Hepatocyte (in vitro differentiated cells): Measurements from ENCODE around the gene SLC10A3. TPM values are rescaled to one million over a fixed set of nuclear protein-coding genes. Genes with fewer than 3 reads are reported as not detected.

Experiments
- DNase-seq: peaks from one replicate; pipeline ENCODE4 v3.0.0-alpha.2; 2016; ENCODE audit warnings: low spot score
- H2AFZ ChIP-seq: fragments of 200-600 bp; sonication (generic); 2 replicates; pipeline ENCODE4 v1.6.0; 2016; ENCODE audit warnings: antibody characterized with exemption, mild to moderate bottlenecking
- H3K27ac ChIP-seq: fragments of 200-600 bp; sonication (generic); 2 replicates; pipeline ENCODE4 v1.5.1; 2016; ENCODE audit warnings: mild to moderate bottlenecking
- H3K27me3 ChIP-seq: fragments of 200-600 bp; sonication (generic); 2 replicates; pipeline ENCODE4 v1.6.1; 2016
- H3K36me3 ChIP-seq: fragments of 200-600 bp; sonication (generic); replicated peaks from 2 replicates; pipeline ENCODE4 v1.5.1; 2016; ENCODE audit warnings: low read depth; ENCODE audit not compliant: insufficient read depth
- H3K4me1 ChIP-seq: fragments of 200-600 bp; sonication (generic); 2 replicates; pipeline ENCODE4 v1.5.1; 2016; ENCODE audit warnings: mild to moderate bottlenecking, moderate library complexity; ENCODE audit not compliant: insufficient read depth
- H3K4me2 ChIP-seq: fragments of 200-600 bp; sonication (generic); 2 replicates; pipeline ENCODE4 v1.6.0; 2016
- H3K4me3 ChIP-seq: fragments of 200-600 bp; sonication (generic); 2 replicates; pipeline ENCODE4 v1.5.1; 2016; ENCODE audit warnings: mild to moderate bottlenecking
- H3K79me2 ChIP-seq: fragments of 200-600 bp; sonication (generic); 2 replicates; pipeline ENCODE4 v1.6.0; 2017; ENCODE audit warnings: mild to moderate bottlenecking
- H3K9me2 ChIP-seq: fragments of 200-600 bp; sonication (generic); replicated peaks from 2 replicates; pipeline ENCODE4 v1.6.0; 2017; ENCODE audit warnings: mild to moderate bottlenecking; ENCODE audit not compliant: insufficient read depth
- H3K9me3 ChIP-seq: fragments of 200-600 bp; sonication (generic); 2 replicates; pipeline ENCODE4 v1.5.1; 2016; ENCODE audit warnings: low read depth, mild to moderate bottlenecking
- H4K20me1 ChIP-seq: fragments of 200-600 bp; sonication (generic); 2 replicates; pipeline ENCODE4 v1.6.0; 2016; ENCODE audit warnings: mild to moderate bottlenecking; ENCODE audit not compliant: insufficient read depth, poor library complexity, severe bottlenecking
- EZH2 ChIP-seq: fragments of 200-600 bp; sonication (generic); IDR thresholded peaks from 2 replicates; pipeline ENCODE4 v1.6.1; 2016; ENCODE audit warnings: antibody characterized with exemption, mild to moderate bottlenecking, borderline replicate concordance
- EZH2phosphoT487 ChIP-seq: fragments of 200-600 bp; sonication (generic); IDR thresholded peaks from one replicate; pipeline ENCODE4 v1.6.1; 2018; ENCODE audit warnings: antibody characterized with exemption, mild to moderate bottlenecking, low read depth, moderate library complexity; ENCODE audit not compliant: unreplicated experiment, severe bottlenecking
- WGBS: methylation state at CpG from one replicate; pipeline ENCODE4 v1.1.6; 2016; ENCODE audit warnings: low lambda C conversion rate; ENCODE audit errors: missing lambda C conversion rate; 5-methylcytosine and 5-hydroxymethylcytosine counted together
- polyA plus RNA-seq: library from polyadenylated mRNA; unstranded; fragments of >200 nt; fragmentation: Nextera tagmentation; extraction: Ambion mirVana; gene quantifications from 2 replicates; pipeline ENCODE4 v1.2.1, GENCODE V29; 2016
- total RNA-seq: library from RNA; depleted of rRNA; stranded (reverse); fragments of >200 nt; gene quantifications from 2 replicates; pipeline ENCODE4 v1.2.3, GENCODE V29; 2014
- TF ChIP-seq, protein P1 (sequence below): fragments of 200-600 bp; sonication (generic); IDR thresholded peaks from 2 replicates; pipeline ENCODE4 v1.5.1; 2016; ENCODE audit warnings: antibody characterized with exemption, mild to moderate bottlenecking; ENCODE audit not compliant: poor library complexity

SLC10A3 gene
- total and polyA plus RNA-seq, 2 experiments from 2014 or later, result 28.8 to 48.3 TPM

DNA sequence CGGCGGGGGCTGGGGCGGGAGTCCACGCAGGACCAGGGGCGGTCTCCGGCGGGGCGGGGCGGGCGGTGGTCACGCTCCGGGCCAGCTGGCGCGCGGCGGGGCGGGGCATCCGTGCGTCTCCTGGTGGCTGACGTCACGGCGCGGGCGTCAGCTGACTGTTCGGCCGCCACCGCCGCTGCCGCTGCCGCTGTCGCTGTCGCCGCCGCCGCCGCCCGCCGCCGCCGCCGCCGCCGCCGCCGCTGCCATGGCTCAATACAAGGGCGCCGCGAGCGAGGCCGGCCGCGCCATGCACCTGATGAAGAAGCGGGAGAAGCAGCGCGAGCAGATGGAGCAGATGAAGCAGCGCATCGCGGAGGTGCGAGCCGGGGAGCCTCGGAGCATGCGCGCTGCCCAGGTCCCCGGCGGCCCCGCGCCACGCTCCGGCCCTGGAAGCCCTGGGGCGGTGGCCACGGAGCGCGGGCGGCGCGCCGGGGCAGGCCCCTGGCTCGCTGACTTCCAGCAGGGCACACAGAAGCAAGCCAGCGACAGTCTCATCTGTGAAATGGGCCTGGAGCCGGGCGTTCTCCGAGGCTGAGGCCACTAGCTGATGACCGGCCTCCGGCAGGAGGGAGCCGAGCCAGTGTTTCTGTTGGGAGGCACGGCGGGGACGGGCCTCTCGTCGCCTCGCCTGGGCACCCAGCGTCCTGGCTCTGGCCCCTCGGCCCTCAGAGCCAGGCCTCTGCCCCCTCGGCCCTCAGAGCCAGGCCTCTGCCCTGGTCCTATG lies 46.3 kb downstream of the SLC10A3 start, which contains the start of gene FAM50A:
Gene FAM50A, plus strand, starts transcription at position 150 of the 763 bp plus-strand sequence. Its CDS starts 95 bp downstream, at position 245.
- no peak within 1 kb of the TSS for H2AFZ ChIP-seq
- H3K4me1 ChIP-seq, result no peaks in the 10 kb centered on the region
- H3K27me3 ChIP-seq, result no peaks in the 10 kb centered on the region
- peak within 1 kb of the TSS; percentile 88 for H3K27ac ChIP-seq
- no peaks in the 10 kb centered on the region for H3K9me3 ChIP-seq
- 34% methylated on average over 37 of the region's 94 CpGs for WGBS
- peak within 1 kb of the TSS; percentile 87 for H3K4me2 ChIP-seq
- no peaks in the 10 kb centered on the region for H3K36me3 ChIP-seq
- peaks cover 20% of the 10 kb centered on the region for H3K79me2 ChIP-seq
- peak within 1 kb of the TSS; percentile 36 for H3K4me3 ChIP-seq
- TF ChIP-seq, protein P1, sequence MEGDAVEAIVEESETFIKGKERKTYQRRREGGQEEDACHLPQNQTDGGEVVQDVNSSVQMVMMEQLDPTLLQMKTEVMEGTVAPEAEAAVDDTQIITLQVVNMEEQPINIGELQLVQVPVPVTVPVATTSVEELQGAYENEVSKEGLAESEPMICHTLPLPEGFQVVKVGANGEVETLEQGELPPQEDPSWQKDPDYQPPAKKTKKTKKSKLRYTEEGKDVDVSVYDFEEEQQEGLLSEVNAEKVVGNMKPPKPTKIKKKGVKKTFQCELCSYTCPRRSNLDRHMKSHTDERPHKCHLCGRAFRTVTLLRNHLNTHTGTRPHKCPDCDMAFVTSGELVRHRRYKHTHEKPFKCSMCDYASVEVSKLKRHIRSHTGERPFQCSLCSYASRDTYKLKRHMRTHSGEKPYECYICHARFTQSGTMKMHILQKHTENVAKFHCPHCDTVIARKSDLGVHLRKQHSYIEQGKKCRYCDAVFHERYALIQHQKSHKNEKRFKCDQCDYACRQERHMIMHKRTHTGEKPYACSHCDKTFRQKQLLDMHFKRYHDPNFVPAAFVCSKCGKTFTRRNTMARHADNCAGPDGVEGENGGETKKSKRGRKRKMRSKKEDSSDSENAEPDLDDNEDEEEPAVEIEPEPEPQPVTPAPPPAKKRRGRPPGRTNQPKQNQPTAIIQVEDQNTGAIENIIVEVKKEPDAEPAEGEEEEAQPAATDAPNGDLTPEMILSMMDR, result no peak
- no peak for TF ChIP-seq EZH2phosphoT487
- no peak for TF ChIP-seq EZH2
- peak; percentile 89 for DNase-seq
- H4K20me1 ChIP-seq, result peaks cover 3% of the 10 kb centered on the region
- no peaks in the 10 kb centered on the region for H3K9me2 ChIP-seq

DNA sequence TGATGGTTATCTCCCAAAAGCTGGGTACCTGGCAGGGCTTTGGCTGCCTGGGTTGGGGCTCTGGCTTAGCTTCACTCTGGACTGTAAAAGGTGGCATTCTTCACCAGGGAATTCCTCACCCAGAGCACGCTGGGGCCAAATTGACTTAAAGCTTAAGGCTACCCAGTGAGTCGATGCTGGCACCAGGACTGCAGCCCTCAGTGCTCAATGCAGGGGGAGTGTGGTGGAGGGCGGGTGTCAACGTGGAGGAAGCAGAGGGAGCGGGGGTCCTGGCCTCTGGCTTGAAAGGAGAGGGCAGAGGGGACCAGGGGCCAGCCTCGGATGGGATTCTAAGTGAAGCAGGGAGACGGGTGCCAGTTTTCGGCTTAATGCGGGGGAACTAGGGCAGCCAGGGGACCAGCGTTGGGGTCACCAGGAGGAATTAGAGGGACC lies 46.9 kb downstream of the SLC10A3 start:
- WGBS, result 56% methylated on average over 7 of the region's 10 CpGs
- Histone ChIP-seq H3K9me2 (no peaks in the 10 kb centered on the region), H4K20me1 (peaks cover 3% of the 10 kb centered on the region), H3K9me3 (no peaks in the 10 kb centered on the region), H3K36me3 (no peaks in the 10 kb centered on the region), H3K27ac (peak overlapping the region; percentile 88), H3K4me1 (no peaks in the 10 kb centered on the region), H3K27me3 (no peaks in the 10 kb centered on the region), H3K79me2 (peaks cover 27% of the 10 kb centered on the region), H3K4me2 (peak overlapping the region; percentile 87), H2AFZ (no peak overlapping the region), H3K4me3 (no peak overlapping the region)
- TF ChIP-seq EZH2 (no peak), EZH2phosphoT487 (no peak)
- TF ChIP-seq, protein P1, result no peak
- no peak for DNase-seq

DNA sequence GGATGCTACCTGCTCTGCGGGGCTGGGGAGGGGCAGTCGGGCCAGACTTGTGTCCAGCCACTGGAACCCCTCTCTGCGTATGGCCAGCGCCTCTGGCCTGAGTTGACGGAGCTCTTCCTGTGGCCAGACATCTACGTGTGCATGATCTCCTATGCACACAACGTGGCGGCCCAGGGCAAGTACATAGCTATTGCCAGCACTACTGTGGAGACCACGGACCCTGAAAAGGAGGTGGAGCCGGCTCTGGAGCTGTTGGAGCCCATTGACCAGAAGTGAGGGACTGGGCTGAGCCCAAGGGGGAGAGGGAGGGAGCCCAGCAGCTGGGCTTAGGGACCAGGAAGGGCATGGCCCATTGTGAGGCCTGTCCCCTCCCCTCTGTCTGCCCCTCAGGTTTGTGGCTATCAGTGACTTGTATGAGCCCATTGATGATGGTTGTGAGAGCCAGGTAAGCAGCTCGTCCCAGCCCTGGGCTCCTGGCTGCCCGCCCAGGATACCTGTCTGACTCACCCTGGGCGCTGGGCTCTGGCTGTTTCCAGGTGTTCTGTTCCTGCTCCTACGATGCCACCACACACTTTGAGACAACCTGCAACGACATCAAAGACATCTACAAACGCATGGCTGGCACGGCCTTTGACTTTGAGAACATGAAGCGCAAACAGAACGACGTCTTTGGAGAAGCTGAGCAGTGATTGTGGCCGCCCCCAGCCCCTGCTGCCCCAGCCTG lies 48.3 kb downstream of the SLC10A3 start:
- H3K4me1 ChIP-seq, result no peaks in the 10 kb centered on the region
- no peak overlapping the region for H3K4me2 ChIP-seq
- H2AFZ ChIP-seq, result no peak overlapping the region
- no peaks in the 10 kb centered on the region for H3K9me3 ChIP-seq
- no peak overlapping the region for H3K4me3 ChIP-seq
- WGBS, result 84% methylated on average over 21 of the region's 21 CpGs
- H4K20me1 ChIP-seq, result peaks cover 3% of the 10 kb centered on the region
- TF ChIP-seq EZH2phosphoT487, result no peak
- TF ChIP-seq, protein P1, result no peak
- TF ChIP-seq EZH2, result no peak
- peaks cover 40% of the 10 kb centered on the region for H3K79me2 ChIP-seq
- no peaks in the 10 kb centered on the region for H3K36me3 ChIP-seq
- no peak overlapping the region for H3K27ac ChIP-seq
- no peaks in the 10 kb centered on the region for H3K27me3 ChIP-seq
- no peak for DNase-seq
- no peaks in the 10 kb centered on the region for H3K9me2 ChIP-seq
